ENCODE measurements around the gene BAIAP2L1.

DNA sequence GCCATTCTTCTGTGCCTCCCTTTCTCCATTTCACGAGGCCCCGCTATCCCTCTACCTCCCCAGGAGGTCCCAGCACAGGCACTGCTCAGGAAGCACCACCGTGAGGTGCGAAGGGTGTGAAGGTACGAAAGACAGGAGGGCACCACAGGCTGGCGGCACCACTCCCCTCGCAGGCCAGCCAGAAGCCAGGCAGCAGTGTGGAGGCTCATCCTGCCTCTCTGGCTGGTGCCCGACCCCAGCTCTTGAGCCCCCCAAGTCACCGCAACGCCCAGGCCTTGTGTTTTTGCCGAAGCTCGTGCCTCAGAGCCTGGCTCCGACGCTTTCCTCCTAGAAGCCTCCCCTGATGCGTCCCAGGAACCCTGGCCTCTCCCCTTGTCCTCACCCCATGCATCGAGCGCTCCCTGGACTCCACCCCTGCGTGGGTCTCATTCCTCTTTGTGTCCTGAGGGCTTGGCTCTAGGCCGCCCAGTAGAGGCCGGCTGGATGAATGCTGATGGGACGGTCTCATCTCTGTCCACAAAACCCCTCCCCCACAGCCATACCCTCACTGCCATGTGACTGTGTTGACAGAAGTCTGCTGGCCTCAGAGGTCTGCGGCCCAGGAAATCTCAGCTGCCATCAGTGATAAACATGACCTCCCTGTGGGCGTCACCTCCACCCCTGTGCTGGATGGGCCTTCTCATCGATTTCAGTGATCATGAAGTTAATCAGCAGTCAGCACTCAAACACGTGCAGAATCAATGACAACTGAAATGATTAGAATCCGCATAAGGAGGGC is 100.1 kb downstream of the BAIAP2L1 start:
- TF ChIP-seq POLR2A (IDR thresholded peaks at IDR 0.05; ENCODE audit: low read depth, low read length): no peak
- TF ChIP-seq MAX (IDR thresholded peaks at IDR 0.05; ENCODE audit: insufficient read depth, insufficient read length): no peak
- no peak for TF ChIP-seq CTCF (IDR thresholded peaks at IDR 0.05; ENCODE audit: extremely low read depth in 1 of 2, insufficient read depth in 1 of 2, low read depth in 1 of 2, low read length in 2 of 2)
- TF ChIP-seq POLR2AphosphoS5 (IDR thresholded peaks at IDR 0.05; ENCODE audit: insufficient read depth, low read depth, low read length): no peak
- TF ChIP-seq JUN (IDR thresholded peaks at IDR 0.05; ENCODE audit: borderline replicate concordance, insufficient read depth, insufficient read length, low read depth): no peak

All from endothelial cell of umbilical vein (primary cell).